Stimulated activated CD4-positive, alpha-beta T cell treated with anti-CD3 and anti-CD28 coated beads, TNF-alpha, amount 100 ng/mL, for 24 hours (primary cell): Measurements from ENCODE around the gene MED27.

Experiments used
- DNase-seq, 3 experiments: peaks; one replicate each; pipeline ENCODE4 v3.0.0-alpha.2; 2020; ENCODE audit warnings: low read depth in 3 of 3

The MED27 gene

GRCh38 chr9:131814707-131815106, 265.0 kb downstream of the MED27 start:
- no peak for DNase-seq

- DNase-seq = no peak
Measured at GRCh38 chr9:131813116-131813515, 266.6 kb downstream of the MED27 start.

GRCh38 chr9:131812116-131812790, 267.4 kb downstream of the MED27 start:
- DNase-seq = no peak

- no peak for DNase-seq
Measured at GRCh38 chr9:131811405-131811804, 268.3 kb downstream of the MED27 start.

- no peak for DNase-seq
Measured at GRCh38 chr9:131810351-131811170, 269.1 kb downstream of the MED27 start.
